Type B pancreatic cell (in vitro differentiated cells): ENCODE measurements around the gene AMT. TPM values are rescaled to one million over a fixed set of nuclear protein-coding genes. Genes with fewer than 3 reads are reported as not detected.

ENCODE experiments used
- DNase-seq: peaks from one replicate; pipeline ENCODE4 v3.0.0; 2021; ENCODE audit warnings: mixed read lengths; ENCODE audit not compliant: unreplicated experiment; ENCODE audit errors: extremely low spot score
- H3K27ac Mint-ChIP-seq: 2 replicates; pipeline ENCODE4 v1.8.0; 2021; ENCODE audit warnings: mild to moderate bottlenecking, mixed read lengths
- H3K27me3 Mint-ChIP-seq: 2 replicates; pipeline ENCODE4 v1.8.0; 2021; ENCODE audit warnings: mixed read lengths
- H3K36me3 Mint-ChIP-seq: 2 replicates; pipeline ENCODE4 v1.8.0; 2021; ENCODE audit warnings: mixed read lengths
- H3K4me1 Mint-ChIP-seq: one replicate; pipeline ENCODE4 v1.8.0; 2021; ENCODE audit warnings: mixed read lengths; ENCODE audit not compliant: unreplicated experiment
- H3K4me3 Mint-ChIP-seq: 2 replicates; pipeline ENCODE4 v1.8.0; 2021; ENCODE audit warnings: mild to moderate bottlenecking, mixed read lengths
- H3K9me3 Mint-ChIP-seq: 2 replicates; pipeline ENCODE4 v1.8.0; 2021; ENCODE audit warnings: mixed read lengths
- total RNA-seq: library from RNA; stranded (reverse); gene quantifications from 2 replicates; pipeline ENCODE4 v1.2.1, GENCODE V29; 2021; ENCODE audit warnings: low replicate concordance
- TF ChIP-seq, protein P1 (sequence below): fragments of 200-600 bp; sonication (generic); conservative IDR thresholded peaks from 2 replicates; pipeline ENCODE4 v1.5.0; 2021; ENCODE audit warnings: antibody characterized with exemption, mild to moderate bottlenecking

The AMT gene
- total RNA-seq, 1 donor from 2014 or later, result 21.6 TPM

DNA sequence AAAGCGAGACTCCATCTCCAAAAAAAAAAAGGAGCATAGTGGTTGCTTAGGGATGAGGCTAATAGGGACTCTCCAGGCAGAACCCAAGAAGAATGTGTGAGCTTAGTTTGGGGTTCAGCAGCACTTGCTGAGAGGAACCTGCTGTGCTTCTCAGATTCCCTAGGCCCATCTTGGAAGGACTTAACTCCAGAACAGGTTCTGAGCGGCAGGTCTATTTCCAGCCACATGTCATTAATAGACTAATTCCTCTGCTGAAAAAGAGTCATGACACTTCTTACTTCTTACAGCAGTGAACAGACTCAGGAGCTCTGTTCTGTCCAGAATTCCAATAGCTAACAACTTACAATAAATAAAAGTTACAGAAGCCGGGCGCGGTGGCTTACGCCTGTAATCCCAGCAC lies 33.0 kb downstream of the AMT start:
- H3K27ac Mint-ChIP-seq, result no peak overlapping the region

DNA sequence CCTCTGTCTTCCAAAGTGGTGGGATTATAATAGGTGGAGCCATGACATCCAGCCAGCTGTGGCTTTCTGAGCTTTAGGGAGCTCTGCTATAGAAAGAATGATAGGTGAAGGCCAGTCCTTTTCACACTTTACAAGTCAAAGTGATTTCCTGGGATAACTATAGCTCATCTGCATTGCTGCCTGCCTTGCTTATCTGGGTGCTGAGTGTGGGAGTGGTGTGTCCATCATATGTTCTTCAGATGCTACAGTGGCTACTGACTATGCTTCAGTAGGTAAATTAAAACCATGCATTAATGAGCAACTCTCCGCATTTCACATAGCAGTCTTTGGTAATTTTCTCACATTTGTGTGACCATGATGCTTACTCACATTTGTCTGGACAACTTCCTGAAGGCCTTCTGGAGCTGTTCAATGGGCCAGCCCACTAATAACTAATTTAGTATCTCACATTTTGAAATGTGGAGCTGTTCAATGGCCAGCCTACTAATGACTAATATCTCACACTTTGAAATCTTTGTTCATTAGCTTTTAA lies 33.9 kb downstream of the AMT start:
- peaks cover 13% of the 10 kb centered on the region for H3K36me3 Mint-ChIP-seq
- H3K27ac Mint-ChIP-seq, result peak overlapping the region; percentile 70
- no peaks in the 10 kb centered on the region for H3K4me1 Mint-ChIP-seq
- no peaks in the 10 kb centered on the region for H3K27me3 Mint-ChIP-seq
- no peak for DNase-seq
- TF ChIP-seq, protein P1, sequence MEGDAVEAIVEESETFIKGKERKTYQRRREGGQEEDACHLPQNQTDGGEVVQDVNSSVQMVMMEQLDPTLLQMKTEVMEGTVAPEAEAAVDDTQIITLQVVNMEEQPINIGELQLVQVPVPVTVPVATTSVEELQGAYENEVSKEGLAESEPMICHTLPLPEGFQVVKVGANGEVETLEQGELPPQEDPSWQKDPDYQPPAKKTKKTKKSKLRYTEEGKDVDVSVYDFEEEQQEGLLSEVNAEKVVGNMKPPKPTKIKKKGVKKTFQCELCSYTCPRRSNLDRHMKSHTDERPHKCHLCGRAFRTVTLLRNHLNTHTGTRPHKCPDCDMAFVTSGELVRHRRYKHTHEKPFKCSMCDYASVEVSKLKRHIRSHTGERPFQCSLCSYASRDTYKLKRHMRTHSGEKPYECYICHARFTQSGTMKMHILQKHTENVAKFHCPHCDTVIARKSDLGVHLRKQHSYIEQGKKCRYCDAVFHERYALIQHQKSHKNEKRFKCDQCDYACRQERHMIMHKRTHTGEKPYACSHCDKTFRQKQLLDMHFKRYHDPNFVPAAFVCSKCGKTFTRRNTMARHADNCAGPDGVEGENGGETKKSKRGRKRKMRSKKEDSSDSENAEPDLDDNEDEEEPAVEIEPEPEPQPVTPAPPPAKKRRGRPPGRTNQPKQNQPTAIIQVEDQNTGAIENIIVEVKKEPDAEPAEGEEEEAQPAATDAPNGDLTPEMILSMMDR, result no peak
- no peaks in the 10 kb centered on the region for H3K9me3 Mint-ChIP-seq
- H3K4me3 Mint-ChIP-seq, result no peak overlapping the region

More for the DNA sequence above, 33.0 kb downstream of the AMT start:
- H3K36me3 Mint-ChIP-seq, result peaks cover 11% of the 10 kb centered on the region
- DNase-seq, result no peak
- no peaks in the 10 kb centered on the region for H3K27me3 Mint-ChIP-seq
- no peaks in the 10 kb centered on the region for H3K9me3 Mint-ChIP-seq
- H3K4me3 Mint-ChIP-seq, result no peak overlapping the region
- TF ChIP-seq, protein P1, result no peak
- no peaks in the 10 kb centered on the region for H3K4me1 Mint-ChIP-seq

DNA sequence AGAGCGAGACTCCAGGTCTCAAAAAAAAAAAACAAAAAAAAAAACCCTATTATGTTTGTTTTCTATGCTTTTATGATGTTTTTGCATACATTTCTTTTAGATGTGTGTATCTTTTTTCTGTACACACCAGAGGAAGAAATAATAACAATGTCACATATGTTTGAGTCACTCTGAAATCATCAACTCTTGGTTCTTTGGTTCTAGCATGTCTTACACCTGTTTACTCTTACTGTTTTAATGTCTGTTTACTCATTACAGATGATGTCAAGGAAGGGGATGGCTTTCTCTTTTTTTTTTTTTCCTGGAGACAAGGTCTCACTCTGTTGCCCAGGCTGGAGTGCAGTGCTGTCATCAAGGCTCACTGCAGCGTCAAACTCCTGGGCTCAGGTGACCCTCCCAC lies 34.6 kb downstream of the AMT start:
- Mint-ChIP-seq H3K9me3 (no peaks in the 10 kb centered on the region), H3K36me3 (peaks cover 15% of the 10 kb centered on the region), H3K27ac (peak overlapping the region; percentile 70), H3K4me3 (no peak overlapping the region), H3K27me3 (no peaks in the 10 kb centered on the region), H3K4me1 (no peaks in the 10 kb centered on the region)
- TF ChIP-seq, protein P1, result no peak
- DNase-seq, result no peak

DNA sequence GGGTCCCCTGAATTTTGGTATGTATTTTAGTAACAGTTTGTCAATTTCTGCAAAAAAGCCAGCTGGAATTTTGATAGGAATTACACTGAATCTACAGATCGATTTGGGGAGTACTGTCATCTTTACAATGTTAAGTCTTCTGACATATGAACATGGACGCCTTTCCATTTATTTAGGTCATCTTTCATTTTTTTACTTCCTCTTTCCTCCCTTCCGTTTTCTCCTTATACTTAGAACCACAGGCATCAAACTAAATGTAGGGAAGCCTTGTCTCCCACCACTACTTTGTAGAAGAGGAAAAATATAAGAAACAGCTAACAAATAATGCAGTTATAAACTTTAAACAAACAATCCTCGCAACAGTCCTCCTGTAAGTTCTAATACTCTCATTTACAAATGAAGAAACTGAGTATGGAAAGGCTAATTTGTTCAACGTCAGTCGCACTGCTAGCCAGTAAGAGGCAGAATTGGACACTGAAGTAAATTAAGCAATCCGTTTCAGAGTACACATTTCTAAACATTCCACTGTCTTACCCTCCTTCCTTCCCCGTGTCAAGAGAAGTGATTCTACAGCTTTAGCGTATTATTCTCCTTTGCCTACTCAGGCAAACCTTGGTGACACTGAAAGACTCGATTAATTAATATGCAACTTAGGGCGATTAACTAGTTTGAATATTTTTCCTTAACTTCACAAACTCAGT lies 36.1 kb downstream of the AMT start:
- Mint-ChIP-seq H3K27ac (peak overlapping the region; percentile 12), H3K9me3 (no peaks in the 10 kb centered on the region), H3K27me3 (no peaks in the 10 kb centered on the region), H3K4me3 (no peak overlapping the region), H3K4me1 (no peaks in the 10 kb centered on the region), H3K36me3 (peaks cover 15% of the 10 kb centered on the region)
- DNase-seq, result no peak
- TF ChIP-seq, protein P1, result no peak

DNA sequence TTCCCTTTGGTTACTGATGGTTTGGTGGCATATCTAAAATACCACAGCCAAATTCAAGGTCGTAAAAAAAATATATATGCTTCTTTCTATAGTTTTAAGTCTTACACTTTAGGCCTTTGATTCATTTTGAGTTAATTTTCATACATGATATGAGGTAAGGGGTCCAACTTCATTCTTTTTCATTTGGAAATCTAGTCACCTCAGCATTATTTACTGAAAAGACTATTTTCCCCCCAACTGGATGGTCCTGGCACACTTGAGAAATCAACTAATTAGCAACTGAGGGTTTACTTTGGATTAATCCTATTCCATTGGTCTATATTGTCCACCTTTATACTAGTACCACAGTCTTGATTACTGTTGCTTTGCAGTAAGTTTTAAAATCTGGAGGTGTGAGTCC lies 36.7 kb downstream of the AMT start:
- no peaks in the 10 kb centered on the region for H3K9me3 Mint-ChIP-seq
- peaks cover 15% of the 10 kb centered on the region for H3K36me3 Mint-ChIP-seq
- TF ChIP-seq, protein P1, result no peak
- H3K4me3 Mint-ChIP-seq, result no peak overlapping the region
- no peak overlapping the region for H3K27ac Mint-ChIP-seq
- H3K27me3 Mint-ChIP-seq, result no peaks in the 10 kb centered on the region
- DNase-seq, result no peak
- H3K4me1 Mint-ChIP-seq, result no peaks in the 10 kb centered on the region
